IPS-18c (cell line): Measurements from ENCODE around the gene AQP2.

Source experiments
- H3K4me3 ChIP-seq: 2 replicates; pipeline ENCODE4 v1.7.0; 2013; ENCODE audit warnings: low read depth, mild to moderate bottlenecking, low read length, moderate library complexity; ENCODE audit not compliant: insufficient read depth
- H3K9me3 ChIP-seq: one replicate; pipeline ENCODE4 v1.6.1; 2013; ENCODE audit warnings: mild to moderate bottlenecking, low read length, moderate library complexity; ENCODE audit not compliant: control insufficient read depth, insufficient read depth

AQP2 gene

GRCh38 chr12:49971141-49971540 is 20.6 kb downstream of the AQP2 start:
- H3K9me3 ChIP-seq = no peaks in the 10 kb centered on the region
- H3K4me3 ChIP-seq = no peak overlapping the region

GRCh38 chr12:49972129-49972528 is 21.6 kb downstream of the AQP2 start:
- Histone ChIP-seq H3K9me3 (no peaks in the 10 kb centered on the region), H3K4me3 (no peak overlapping the region)

GRCh38 chr12:49972641-49973360 is 22.3 kb downstream of the AQP2 start, which contains the start of gene AQP6:
Gene AQP6 (plus strand): TSS chr12:49972947. CDS start chr12:49973174, 227 bp downstream.
- Histone ChIP-seq H3K4me3 (no peak within 1 kb of the TSS), H3K9me3 (no peaks in the 10 kb centered on the region)

- no peaks in the 10 kb centered on the region for H3K9me3 ChIP-seq
- H3K4me3 ChIP-seq = no peak overlapping the region
These were observed 22.9 kb downstream of the AQP2 start for GRCh38 chr12:49973361-49973830.

GRCh38 chr12:49974231-49974675 is 23.7 kb downstream of the AQP2 start:
- Histone ChIP-seq H3K9me3 (no peaks in the 10 kb centered on the region), H3K4me3 (no peak overlapping the region)

- Histone ChIP-seq H3K9me3 (no peaks in the 10 kb centered on the region), H3K4me3 (no peak overlapping the region)
These were observed 24.3 kb downstream of the AQP2 start for GRCh38 chr12:49974677-49975317.

- no peaks in the 10 kb centered on the region for H3K9me3 ChIP-seq
These were observed 24.8 kb downstream of the AQP2 start for GRCh38 chr12:49975318-49975761.

GRCh38 chr12:49976557-49976956 is 26.0 kb downstream of the AQP2 start:
- H3K9me3 ChIP-seq = no peaks in the 10 kb centered on the region
- no peak overlapping the region for H3K4me3 ChIP-seq

More at GRCh38 chr12:49975318-49975761, 24.8 kb downstream of the AQP2 start:
- no peak overlapping the region for H3K4me3 ChIP-seq

GRCh38 chr12:49978125-49978524 is 27.6 kb downstream of the AQP2 start:
- H3K4me3 ChIP-seq = no peak overlapping the region
- no peaks in the 10 kb centered on the region for H3K9me3 ChIP-seq

GRCh38 chr12:49979016-49979586 is 28.6 kb downstream of the AQP2 start:
- H3K4me3 ChIP-seq = no peak overlapping the region
- no peaks in the 10 kb centered on the region for H3K9me3 ChIP-seq

GRCh38 chr12:49979791-49980190 is 29.3 kb downstream of the AQP2 start:
- Histone ChIP-seq H3K9me3 (no peaks in the 10 kb centered on the region), H3K4me3 (no peak overlapping the region)

GRCh38 chr12:49980501-49981349 is 30.2 kb downstream of the AQP2 start:
- Histone ChIP-seq H3K9me3 (no peaks in the 10 kb centered on the region), H3K4me3 (no peak overlapping the region)

- H3K4me3 ChIP-seq = no peak overlapping the region
These were observed 31.9 kb downstream of the AQP2 start for GRCh38 chr12:49982246-49983087.

GRCh38 chr12:49983892-49984291 is 33.4 kb downstream of the AQP2 start:
- no peaks in the 10 kb centered on the region for H3K9me3 ChIP-seq

More at GRCh38 chr12:49982246-49983087, 31.9 kb downstream of the AQP2 start:
- no peaks in the 10 kb centered on the region for H3K9me3 ChIP-seq

GRCh38 chr12:49984476-49985359 is 34.2 kb downstream of the AQP2 start:
- no peak overlapping the region for H3K4me3 ChIP-seq

More at GRCh38 chr12:49983892-49984291, 33.4 kb downstream of the AQP2 start:
- H3K4me3 ChIP-seq = no peak overlapping the region

More at GRCh38 chr12:49984476-49985359, 34.2 kb downstream of the AQP2 start:
- no peaks in the 10 kb centered on the region for H3K9me3 ChIP-seq
